Panc1 (cell line): ENCODE measurements around the gene HPN. TPM values are rescaled to one million over a fixed set of nuclear protein-coding genes. Genes with fewer than 3 reads are reported as not detected.

Source experiments
- ATAC-seq: fragments of 200-7000 bp; cut with Tn5 transposase; 2 replicates; pipeline ENCODE4 v1.9.1; 2020; ENCODE audit warnings: mild to moderate bottlenecking, moderate library complexity
- BruUV-seq: library from RNA; stranded (reverse); fragments of 400-500 nt; replicated peaks from 2 replicates; lab custom pipeline; 2021; lab: Mats Ljungman, UMichigan
- CTCF ChIA-PET: fragments of 300-600 bp; sonication (Branson Sonifier 250); formaldehyde crosslinking; loops from one replicate; lab custom pipeline; 2022; ENCODE audit warnings: antibody characterized with exemption; lab: Charles Lee
- POLR2A ChIA-PET: fragments of 300-600 bp; sonication (Branson Sonifier 250); formaldehyde crosslinking; loops from one replicate; lab custom pipeline; 2022; ENCODE audit warnings: antibody characterized with exemption; lab: Charles Lee
- DNase-seq: peaks from one replicate; pipeline ENCODE4 v3.0.0-alpha.2; 2010; ENCODE audit warnings: low read depth, low spot score
- H3K27ac ChIP-seq: 2 replicates; pipeline ENCODE4 v1.5.1; 2011; ENCODE audit warnings: mild to moderate bottlenecking, low read length, inconsistent platforms
- H3K27me3 ChIP-seq: fragments of 200-500 bp; sonication (Bioruptor generic); 2 replicates; pipeline ENCODE4 v1.6.0; 2014; ENCODE audit warnings: low read length, inconsistent platforms; ENCODE audit not compliant: control insufficient read depth, insufficient read depth
- H3K36me3 ChIP-seq: fragments of 200-500 bp; sonication (Bioruptor generic); 2 replicates; pipeline ENCODE4 v1.5.1; 2014; ENCODE audit warnings: inconsistent platforms, mild to moderate bottlenecking, low read length, moderate library complexity; ENCODE audit not compliant: control insufficient read depth, insufficient read depth
- H3K4me1 ChIP-seq: 2 replicates; pipeline ENCODE4 v1.5.1; 2011; ENCODE audit warnings: inconsistent platforms, mild to moderate bottlenecking, low read length, moderate library complexity; ENCODE audit not compliant: control insufficient read depth, insufficient read depth
- H3K4me3 ChIP-seq, 2 experiments: 2 replicates each; pipeline ENCODE4 v1.5.1; 2011 to 2012; ENCODE audit warnings: low read depth in 2 of 2, low read length in 2 of 2, mild to moderate bottlenecking in 2 of 2, inconsistent platforms in 1 of 2, moderate library complexity in 1 of 2
- H3K9me3 ChIP-seq: fragments of 200-500 bp; sonication (Bioruptor generic); 2 replicates; pipeline ENCODE4 v1.5.1; 2014; ENCODE audit warnings: low read depth, mild to moderate bottlenecking, inconsistent platforms, low read length, moderate library complexity; ENCODE audit not compliant: control insufficient read depth, insufficient read depth
- POLR2AphosphoS5 ChIP-seq: IDR thresholded peaks from 2 replicates; pipeline ENCODE4 v1.6.1; 2012; ENCODE audit warnings: mild to moderate bottlenecking, low read depth, low read length, moderate library complexity
- SIN3A ChIP-seq: IDR thresholded peaks from 2 replicates; pipeline ENCODE4 v1.6.1; 2012; ENCODE audit warnings: low read depth, mild to moderate bottlenecking, low read length, moderate library complexity, borderline replicate concordance; ENCODE audit not compliant: insufficient read depth
- in situ Hi-C: cut with HindIII; loops from 2 replicates; pipeline ENCODE4 v1.10.0; 2016; ENCODE audit warnings: low sequenced_read_pairs, low pct_unique_long_range_greater_than_20kb
- intact Hi-C: fragments of 100-400 bp; cut with micrococcal nuclease; formaldehyde crosslinking; loops from one replicate; pipeline ENCODE4 v1.10.0; 2022; ENCODE audit not compliant: unreplicated experiment
- total RNA-seq: library from RNA; stranded (reverse); gene quantifications from one replicate; pipeline ENCODE4 v1.2.1, GENCODE V29; 2021; ENCODE audit not compliant: unreplicated experiment
- TF ChIP-seq, protein P1 (sequence below): fragments of 450-650 bp; IDR thresholded peaks from 2 replicates; pipeline ENCODE4 v1.5.1; 2017; ENCODE audit warnings: mild to moderate bottlenecking
- TF ChIP-seq, protein P2 (sequence below), 2 experiments: IDR thresholded peaks; 2 replicates each; pipeline ENCODE4 v1.6.1; 2011 to 2012; ENCODE audit warnings: low read depth in 2 of 2, control low read depth in 1 of 2, low read length in 1 of 2, mild to moderate bottlenecking in 1 of 2, moderate library complexity in 1 of 2; ENCODE audit not compliant: insufficient read depth in 1 of 2

The HPN gene
- total RNA-seq, 1 experiment from 2014 or later: 0.08 TPM

DNA sequence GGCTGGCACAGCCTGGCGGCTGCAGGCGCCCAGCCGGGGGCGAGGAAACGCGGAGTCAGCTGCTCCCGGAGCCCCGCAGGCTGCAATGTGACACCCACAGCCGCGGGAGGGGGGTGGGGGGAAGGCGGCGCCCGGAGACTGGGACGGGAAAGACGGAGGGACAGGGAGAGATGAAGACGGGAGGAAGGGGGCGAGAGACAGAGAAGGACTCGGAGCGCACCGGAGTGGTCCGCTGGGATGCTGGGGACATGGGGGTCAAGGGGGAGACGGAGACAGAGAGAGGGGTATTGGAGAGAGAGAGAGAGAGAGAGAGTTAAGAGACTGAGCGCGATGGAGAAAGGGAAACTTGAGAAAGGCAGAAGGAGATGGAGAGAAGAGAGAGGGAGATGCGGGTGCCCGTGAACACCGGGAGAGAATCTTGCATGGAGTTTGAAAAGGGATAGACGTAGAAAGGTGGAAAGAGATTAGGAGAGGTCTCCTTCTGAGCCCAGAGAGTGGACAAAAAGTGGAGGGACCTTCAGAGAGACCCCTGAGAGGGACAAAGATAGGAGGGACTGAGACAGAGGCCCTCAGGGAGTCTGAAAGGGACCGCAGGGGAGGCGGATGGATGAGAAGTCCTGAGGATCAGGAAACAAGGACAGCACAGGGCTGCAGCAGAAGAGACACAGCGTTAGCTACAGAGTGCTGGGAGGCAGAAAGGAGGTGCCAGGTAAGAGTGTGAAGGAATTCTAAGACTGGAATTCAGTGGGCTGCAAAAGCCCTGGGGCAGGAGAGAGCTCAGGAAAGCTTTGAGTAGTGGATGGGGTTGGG is 10.2 kb upstream of the HPN start:
- Histone ChIP-seq H3K36me3 (no peaks in the 10 kb centered on the region; the same call in 1 of the 2 replicates), H3K9me3 (no peaks in the 10 kb centered on the region), H3K4me1 (peaks cover 9% of the 10 kb centered on the region), H3K27me3 (peaks cover 3% of the 10 kb centered on the region; the same call in 1 of the 2 replicates), H3K27ac (no peak overlapping the region), H3K4me3 (peak overlapping the region; percentile 37 to 42)
- ChIA-PET CTCF (interaction anchor here (0.7 kb wide), 1 partner anchor 63 kb away, joined by 3 read pairs; no protein-coding TSS in a partner anchor), POLR2A (interaction anchor here (0.5 to 0.6 kb wide), 2 partner anchors 8 to 36 kb away, joined by 9 to 14 read pairs; no protein-coding TSS in a partner anchor)
- in situ Hi-C loops (no loop called here), intact Hi-C loops (no loop called here)
- TF ChIP-seq, protein P1, sequence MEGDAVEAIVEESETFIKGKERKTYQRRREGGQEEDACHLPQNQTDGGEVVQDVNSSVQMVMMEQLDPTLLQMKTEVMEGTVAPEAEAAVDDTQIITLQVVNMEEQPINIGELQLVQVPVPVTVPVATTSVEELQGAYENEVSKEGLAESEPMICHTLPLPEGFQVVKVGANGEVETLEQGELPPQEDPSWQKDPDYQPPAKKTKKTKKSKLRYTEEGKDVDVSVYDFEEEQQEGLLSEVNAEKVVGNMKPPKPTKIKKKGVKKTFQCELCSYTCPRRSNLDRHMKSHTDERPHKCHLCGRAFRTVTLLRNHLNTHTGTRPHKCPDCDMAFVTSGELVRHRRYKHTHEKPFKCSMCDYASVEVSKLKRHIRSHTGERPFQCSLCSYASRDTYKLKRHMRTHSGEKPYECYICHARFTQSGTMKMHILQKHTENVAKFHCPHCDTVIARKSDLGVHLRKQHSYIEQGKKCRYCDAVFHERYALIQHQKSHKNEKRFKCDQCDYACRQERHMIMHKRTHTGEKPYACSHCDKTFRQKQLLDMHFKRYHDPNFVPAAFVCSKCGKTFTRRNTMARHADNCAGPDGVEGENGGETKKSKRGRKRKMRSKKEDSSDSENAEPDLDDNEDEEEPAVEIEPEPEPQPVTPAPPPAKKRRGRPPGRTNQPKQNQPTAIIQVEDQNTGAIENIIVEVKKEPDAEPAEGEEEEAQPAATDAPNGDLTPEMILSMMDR: no peak
- TF ChIP-seq SIN3A: no peak
- no peak for TF ChIP-seq POLR2AphosphoS5
- no TSS peak for BruUV-seq
- ATAC-seq (peak; percentile 20), DNase-seq (no peak)

DNA sequence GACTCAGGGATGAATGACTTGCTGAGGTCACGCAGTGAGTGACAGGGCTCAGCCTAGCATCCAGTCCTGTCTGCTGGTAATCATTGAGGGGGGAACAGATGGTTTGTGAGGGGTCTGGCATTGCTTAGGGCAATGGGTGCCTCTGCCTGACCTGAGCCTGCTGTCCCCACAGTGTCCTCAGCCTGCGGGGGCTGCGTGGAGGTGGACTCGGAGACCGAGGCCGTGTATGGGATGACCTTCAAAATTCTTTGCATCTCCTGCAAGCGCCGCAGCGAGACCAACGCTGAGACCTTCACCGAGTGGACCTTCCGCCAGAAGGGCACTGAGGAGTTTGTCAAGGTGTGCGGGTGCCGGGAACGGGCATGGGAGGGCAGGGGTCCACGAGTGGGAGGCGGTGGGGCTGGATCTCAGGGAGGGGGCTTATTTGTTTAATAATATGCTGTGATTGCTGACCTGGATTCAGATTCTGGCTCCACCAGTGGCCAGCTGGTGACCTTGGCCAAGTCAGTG is 9.1 kb upstream of the HPN start:
- Histone ChIP-seq H3K27me3 (peaks cover 3% of the 10 kb centered on the region; the same call in 1 of the 2 replicates), H3K36me3 (no peaks in the 10 kb centered on the region; the same call in 1 of the 2 replicates), H3K27ac (no peak overlapping the region), H3K4me1 (peaks cover 9% of the 10 kb centered on the region), H3K9me3 (no peaks in the 10 kb centered on the region), H3K4me3 (no peak overlapping the region)
- no TSS peak for BruUV-seq
- CTCF ChIA-PET: interaction anchor here (0.6 to 0.7 kb wide), 4 partner anchors 12 to 29 kb away, joined by 6 to 12 read pairs (median 9); no protein-coding TSS in a partner anchor
- ATAC-seq: no peak
- no peak for DNase-seq
- TF ChIP-seq, protein P1: no peak
- no peak for TF ChIP-seq SIN3A
- TF ChIP-seq, protein P2, sequence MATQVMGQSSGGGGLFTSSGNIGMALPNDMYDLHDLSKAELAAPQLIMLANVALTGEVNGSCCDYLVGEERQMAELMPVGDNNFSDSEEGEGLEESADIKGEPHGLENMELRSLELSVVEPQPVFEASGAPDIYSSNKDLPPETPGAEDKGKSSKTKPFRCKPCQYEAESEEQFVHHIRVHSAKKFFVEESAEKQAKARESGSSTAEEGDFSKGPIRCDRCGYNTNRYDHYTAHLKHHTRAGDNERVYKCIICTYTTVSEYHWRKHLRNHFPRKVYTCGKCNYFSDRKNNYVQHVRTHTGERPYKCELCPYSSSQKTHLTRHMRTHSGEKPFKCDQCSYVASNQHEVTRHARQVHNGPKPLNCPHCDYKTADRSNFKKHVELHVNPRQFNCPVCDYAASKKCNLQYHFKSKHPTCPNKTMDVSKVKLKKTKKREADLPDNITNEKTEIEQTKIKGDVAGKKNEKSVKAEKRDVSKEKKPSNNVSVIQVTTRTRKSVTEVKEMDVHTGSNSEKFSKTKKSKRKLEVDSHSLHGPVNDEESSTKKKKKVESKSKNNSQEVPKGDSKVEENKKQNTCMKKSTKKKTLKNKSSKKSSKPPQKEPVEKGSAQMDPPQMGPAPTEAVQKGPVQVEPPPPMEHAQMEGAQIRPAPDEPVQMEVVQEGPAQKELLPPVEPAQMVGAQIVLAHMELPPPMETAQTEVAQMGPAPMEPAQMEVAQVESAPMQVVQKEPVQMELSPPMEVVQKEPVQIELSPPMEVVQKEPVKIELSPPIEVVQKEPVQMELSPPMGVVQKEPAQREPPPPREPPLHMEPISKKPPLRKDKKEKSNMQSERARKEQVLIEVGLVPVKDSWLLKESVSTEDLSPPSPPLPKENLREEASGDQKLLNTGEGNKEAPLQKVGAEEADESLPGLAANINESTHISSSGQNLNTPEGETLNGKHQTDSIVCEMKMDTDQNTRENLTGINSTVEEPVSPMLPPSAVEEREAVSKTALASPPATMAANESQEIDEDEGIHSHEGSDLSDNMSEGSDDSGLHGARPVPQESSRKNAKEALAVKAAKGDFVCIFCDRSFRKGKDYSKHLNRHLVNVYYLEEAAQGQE (IDR thresholded peaks at IDR 0.05; ENCODE audit: insufficient read depth in 1 of 2, low read depth in 2 of 2, low read length in 1 of 2): no peak
- no peak for TF ChIP-seq POLR2AphosphoS5
- POLR2A ChIA-PET: interaction anchor here (0.5 kb wide), 1 partner anchor 7 kb away, joined by 9 read pairs; no protein-coding TSS in a partner anchor
- in situ Hi-C loops (no loop called here), intact Hi-C loops (no loop called here)
